H1 (cell line): ENCODE results near the gene TMEM132A. TPM values are rescaled to one million over a fixed set of nuclear protein-coding genes. Genes with fewer than 3 reads are reported as not detected.

Source experiments
- CTCF ChIA-PET: fragments of 300-600 bp; sonication (Branson Sonifier 250); formaldehyde crosslinking; loops from one replicate; lab custom pipeline; 2021; ENCODE audit not compliant: partially characterized antibody; lab: Charles Lee
- POLR2A ChIA-PET: fragments of 300-600 bp; sonication (Branson Sonifier 250); formaldehyde crosslinking; loops from one replicate; lab custom pipeline; 2021; ENCODE audit warnings: inconsistent platforms; ENCODE audit not compliant: partially characterized antibody; lab: Charles Lee
- DNase-seq, 2 experiments: peaks; one replicate each; pipeline versions ENCODE4 v3.0.0 to v3.0.0-alpha.2; 2010 to 2022; ENCODE audit warnings: low spot score in 2 of 2, low read depth in 1 of 2, mixed read lengths in 1 of 2
- FAIRE-seq: peaks from 2 replicates; lab custom pipeline; 2011; peaks lifted over from hg19 to GRCh38; lab: Jason Lieb, UNC
- H2AFZ ChIP-seq: 2 replicates; pipeline ENCODE4 v1.8.1; 2012; ENCODE audit warnings: low read length, inconsistent platforms
- H2AK5ac ChIP-seq: 2 replicates; pipeline ENCODE4 v1.6.1; 2013; ENCODE audit warnings: low read depth, low read length
- H2BK120ac ChIP-seq: replicated peaks from 2 replicates; pipeline ENCODE3; 2013; ENCODE audit warnings: low read depth, low read length, inconsistent platforms
- H2BK12ac ChIP-seq: 2 replicates; pipeline ENCODE4 v1.6.1; 2013; ENCODE audit warnings: low read depth, low read length
- H2BK15ac ChIP-seq: 2 replicates; pipeline ENCODE4 v1.6.1; 2013; ENCODE audit warnings: low read length
- H2BK20ac ChIP-seq: 2 replicates; pipeline ENCODE4 v1.6.1; 2013; ENCODE audit warnings: low read length
- H2BK5ac ChIP-seq: 2 replicates; pipeline ENCODE4 v1.6.1; 2013; ENCODE audit warnings: low read depth, low read length
- H3K14ac ChIP-seq: 2 replicates; pipeline ENCODE4 v1.6.1; 2013; ENCODE audit warnings: inconsistent platforms; ENCODE audit not compliant: insufficient read length
- H3K18ac ChIP-seq: 2 replicates; pipeline ENCODE4 v1.6.1; 2013; ENCODE audit warnings: low read length; ENCODE audit errors: extremely low read depth
- H3K23ac ChIP-seq: 2 replicates; pipeline ENCODE4 v1.6.1; 2013; ENCODE audit warnings: inconsistent platforms; ENCODE audit not compliant: insufficient read length
- H3K23me2 ChIP-seq: 2 replicates; pipeline ENCODE4 v1.6.1; 2013; ENCODE audit warnings: low read depth, low read length
- H3K27ac ChIP-seq: 2 replicates; pipeline ENCODE4 v1.6.1; 2011; ENCODE audit warnings: low read depth, low read length, inconsistent platforms
- H3K27me3 ChIP-seq, 4 experiments: replicated peaks in 1 of 4; 1 replicate in 1 of 4; 2 replicates in 3 of 4; pipeline versions ENCODE4 v1.6.1 to v1.8.1; 2011 to 2013; ENCODE audit warnings: low read length in 3 of 4, mild to moderate bottlenecking in 3 of 4, inconsistent platforms in 2 of 4, mixed read lengths in 2 of 4, moderate library complexity in 1 of 4; ENCODE audit not compliant: control insufficient read depth in 3 of 4, insufficient read depth in 3 of 4; ENCODE audit errors: extremely low read depth in 1 of 4
- H3K36me3 ChIP-seq, 4 experiments: 2 replicates each; pipeline versions ENCODE4 v1.6.1 to v1.8.1; 2011 to 2013; ENCODE audit warnings: mild to moderate bottlenecking in 4 of 4, low read length in 3 of 4, moderate library complexity in 2 of 4, control low read depth in 1 of 4, inconsistent platforms in 1 of 4; ENCODE audit not compliant: insufficient read depth in 4 of 4, control insufficient read depth in 2 of 4
- H3K4ac ChIP-seq: replicated peaks from 2 replicates; pipeline ENCODE3; 2013; ENCODE audit warnings: low read length, low read depth, mixed read lengths, inconsistent platforms; ENCODE audit not compliant: insufficient read length
- H3K4me1 ChIP-seq, 4 experiments: replicated peaks in 1 of 4; 1 replicate in 1 of 4; 2 replicates in 3 of 4; pipeline versions ENCODE4 v1.6.1 to v1.8.1; 2011 to 2013; ENCODE audit warnings: low read length in 3 of 4, inconsistent platforms in 2 of 4, mixed read lengths in 1 of 4; ENCODE audit not compliant: insufficient read depth in 4 of 4, control insufficient read depth in 3 of 4
- H3K4me2 ChIP-seq, 2 experiments: 2 replicates each; pipeline versions ENCODE4 v1.6.1 to v1.8.1; 2011 to 2013; ENCODE audit warnings: low read depth in 2 of 2, low read length in 2 of 2, control low read depth in 1 of 2, inconsistent platforms in 1 of 2, mild to moderate bottlenecking in 1 of 2; ENCODE audit not compliant: insufficient read depth in 1 of 2
- H3K4me3 ChIP-seq, 4 experiments: fragments of 200-600, 300-600 bp in 1 of 4; sonication (generic), shearing (Covaris generic), sonication (Bioruptor Twin) in 1 of 4; 2 replicates each; pipeline versions ENCODE4 v1.5.1 to v1.8.1; 2011 to 2016; ENCODE audit warnings: low read length in 4 of 4, low read depth in 3 of 4, control low read depth in 2 of 4, inconsistent platforms in 2 of 4, mild to moderate bottlenecking in 2 of 4, mixed read lengths in 1 of 4, moderate library complexity in 1 of 4; ENCODE audit not compliant: insufficient read depth in 2 of 4; ENCODE audit errors: extremely low read depth in 1 of 4
- H3K56ac ChIP-seq: replicated peaks from 2 replicates; pipeline ENCODE3; 2013; ENCODE audit warnings: low read depth, mild to moderate bottlenecking, mixed read lengths, low read length, inconsistent platforms; ENCODE audit not compliant: insufficient read length
- H3K79me1 ChIP-seq: 2 replicates; pipeline ENCODE4 v1.6.1; 2013; ENCODE audit warnings: low read depth, low read length, control low read depth
- H3K79me2 ChIP-seq, 2 experiments: 2 replicates each; pipeline versions ENCODE4 v1.6.1 to v1.8.1; 2012 to 2013; ENCODE audit warnings: low read length in 2 of 2, mild to moderate bottlenecking in 2 of 2, inconsistent platforms in 1 of 2; ENCODE audit not compliant: insufficient read depth in 2 of 2, control insufficient read depth in 1 of 2
- H3K9ac ChIP-seq, 4 experiments: replicated peaks in 1 of 4; 1 replicate in 1 of 4; 2 replicates in 3 of 4; pipeline versions ENCODE4 v1.6.1 to v1.8.1; 2011 to 2013; ENCODE audit warnings: low read depth in 3 of 4, low read length in 3 of 4, control low read depth in 2 of 4, mild to moderate bottlenecking in 2 of 4, moderate library complexity in 2 of 4, inconsistent platforms in 1 of 4; ENCODE audit errors: extremely low read depth in 1 of 4
- H3K9me3 ChIP-seq, 2 experiments: 2 replicates each; pipeline versions ENCODE4 v1.6.1 to v1.8.1; 2012 to 2013; ENCODE audit warnings: mild to moderate bottlenecking in 2 of 2, moderate library complexity in 2 of 2, control low read depth in 1 of 2, inconsistent platforms in 1 of 2, low read depth in 1 of 2, low read length in 1 of 2, mixed read lengths in 1 of 2; ENCODE audit not compliant: insufficient read depth in 2 of 2
- H4K20me1 ChIP-seq, 2 experiments: replicated peaks in 1 of 2; 2 replicates each; pipeline versions ENCODE3 to v1.8.1; 2011 to 2013; ENCODE audit warnings: inconsistent platforms in 2 of 2, low read length in 2 of 2, mild to moderate bottlenecking in 1 of 2; ENCODE audit not compliant: insufficient read depth in 2 of 2, control insufficient read depth in 1 of 2
- H4K5ac ChIP-seq: 2 replicates; pipeline ENCODE4 v1.6.1; 2013; ENCODE audit warnings: low read length, low read depth, mixed read lengths, inconsistent platforms; ENCODE audit not compliant: insufficient read length
- H4K8ac ChIP-seq: 2 replicates; pipeline ENCODE4 v1.8.0; 2013; ENCODE audit warnings: mild to moderate bottlenecking, moderate library complexity, low read length, inconsistent platforms; ENCODE audit not compliant: insufficient read depth; ENCODE audit errors: extremely low read depth
- H4K91ac ChIP-seq: replicated peaks from 2 replicates; pipeline ENCODE3; 2013; ENCODE audit warnings: low read length, mixed read lengths, inconsistent platforms; ENCODE audit not compliant: insufficient read length
- RAD21 ChIP-seq, 2 experiments: IDR thresholded peaks in 1 of 2; conservative IDR thresholded peaks in 1 of 2; 2 replicates each; pipeline ENCODE4 v1.6.1; 2011; ENCODE audit warnings: low read depth in 2 of 2, low read length in 2 of 2, improper control_type of control experiment in 1 of 2, inconsistent platforms in 1 of 2, mild to moderate bottlenecking in 1 of 2, moderate library complexity in 1 of 2
- RXRA ChIP-seq: IDR thresholded peaks from 2 replicates; pipeline ENCODE4 v1.6.1; 2011; ENCODE audit warnings: low read depth, mild to moderate bottlenecking, low read length, moderate library complexity; ENCODE audit not compliant: insufficient read depth
- WGBS, 2 experiments: shearing (Covaris generic) in 1 of 2; methylation state at CpG; one replicate each; pipeline versions ENCODE4 v1.1.6 to v1.1.7; 2013 to 2015; ENCODE audit warnings: low lambda C conversion rate in 2 of 2, mixed read lengths in 2 of 2, inconsistent platforms in 1 of 2, low coverage in 1 of 2, missing lambda C conversion rate in 1 of 2; ENCODE audit not compliant: insufficient replicate concordance in 2 of 2, insufficient coverage in 1 of 2, insufficient read length in 1 of 2; ENCODE audit errors: extremely low coverage in 1 of 2, missing lambda C conversion rate in 1 of 2; 5-methylcytosine and 5-hydroxymethylcytosine counted together
- polyA plus RNA-seq, 7 experiments: library from polyadenylated mRNA; depleted of rRNA in 3 of 7; stranded (reverse) in 5 of 7; unstranded in 2 of 7; fragments of >200 nt in 5 of 7; fragments of 200-250 nt in 2 of 7; gene quantifications; 1 replicate in 5 of 7; 2 replicates in 1 of 7; 4 replicates in 1 of 7; pipeline versions ENCODE4 v1.2.1 to v1.2.3, GENCODE V29; 2011 to 2013; ENCODE audit warnings: missing spikeins in 2 of 7, mixed read lengths in 2 of 7
- total RNA-seq: library from RNA; stranded (reverse); fragmentation: NEBNext Ultra II Directional; extraction: Animal tissue kit (Norgen Biotek cat#: 25700); gene quantifications from 2 replicates; pipeline ENCODE4 v1.2.1, GENCODE V29; 2021

Gene TMEM132A
- total and polyA plus RNA-seq, 2 of the 8 experiments (the other 6 are each of a cell fraction or from before 2014, with no cell fraction given) = 46.6 to 97.9 TPM

GRCh38 chr11:60925868-60926267 lies 1.6 kb downstream of the TMEM132A start:
- Histone ChIP-seq H2AK5ac (0 out of 2 replicates have a peak overlapping the region, but pooled peaks have one; percentile 75), H3K27me3 (peaks cover 0 to 3% (median 0%) of the 10 kb centered on the region in 4 experiments; a peak in 1 of 7 replicates), H2BK5ac (no peak overlapping the region), H3K23me2 (peaks cover 11% of the 10 kb centered on the region; the same call in 1 of the 2 replicates), H3K9ac (0 out of 7 replicates have a peak overlapping the region, but pooled peaks of 1 of the 4 experiments have one; percentile 20), H3K27ac (no peak overlapping the region), H3K18ac (no peak overlapping the region), H4K91ac (no peak overlapping the region), H3K4me1 (peaks cover 5 to 14% (median 5%) of the 10 kb centered on the region in 4 experiments; a peak in 6 of 7 replicates), H3K79me2 (no peaks in the 10 kb centered on the region), H3K36me3 (peaks cover 10 to 38% (median 17%) of the 10 kb centered on the region in 4 experiments; a peak in 7 of 8 replicates), H3K23ac (no peak overlapping the region), H2BK20ac (no peak overlapping the region), H3K9me3 (no peaks in the 10 kb centered on the region), H4K5ac (no peak overlapping the region), H3K4ac (no peak overlapping the region), H3K4me3 (peak overlapping the region; percentile 70 to 95 (median 77); a peak in 6 of 8 replicates), H2BK120ac (no peak overlapping the region), H3K14ac (no peak overlapping the region), H4K20me1 (peaks cover 8 to 9% of the 10 kb centered on the region in 2 experiments), H3K4me2 (peak overlapping the region; percentile 68 to 91), H2AFZ (no peak overlapping the region), H2BK12ac (0 out of 2 replicates have a peak overlapping the region, but pooled peaks have one; percentile 39), H3K56ac (no peak overlapping the region), H2BK15ac (no peak overlapping the region), H3K79me1 (peaks cover 11% of the 10 kb centered on the region), H4K8ac (no peak overlapping the region)
- FAIRE-seq = no peak
- no peak for TF ChIP-seq RXRA
- 0 out of 4 replicates have a peak, but pooled peaks of 1 of the 2 experiments have one; percentile 1 for TF ChIP-seq RAD21 (IDR thresholded peaks at IDR 0.05 in 1 of 2, conservative IDR thresholded peaks at IDR 0.05 in 1 of 2; ENCODE audit: low read depth in 2 of 2, low read length in 2 of 2)
- CTCF ChIA-PET = interaction anchor here (1.2 to 1.9 kb wide), 3 partner anchors 9 to 15 kb away, joined by 3 to 7 read pairs (median 4); no protein-coding TSS in a partner anchor
- 75% methylated on average over 6 of the region's 6 CpGs; no CpG with 5 or more reads in 1 of the 2 experiments for WGBS, 2 experiments
- DNase-seq = no peak
- POLR2A ChIA-PET = interaction anchor here (1.3 to 5.7 kb wide), 3 partner anchors 12 to 25 kb away, joined by 5 to 26 read pairs (median 6); partner anchors contain the start of gene TMEM109
